Loucy (cell line): Measurements from ENCODE around the gene STN1.
A peak's percentile ranks its signal among the peaks of the same experiment; 100 is the strongest.

Source experiments
- H2AFZ ChIP-seq: fragments of 200-600 bp; sonication (generic); 2 replicates; pipeline ENCODE4 v1.6.0; 2016; ENCODE audit warnings: antibody characterized with exemption, mild to moderate bottlenecking, low read length, moderate library complexity
- H3F3A ChIP-seq: fragments of 200-600 bp; 2 replicates; pipeline ENCODE4 v1.6.0; 2016; ENCODE audit warnings: antibody characterized with exemption, low read depth, mild to moderate bottlenecking
- H3K27me3 ChIP-seq: fragments of 200-600 bp; sonication (generic); 2 replicates; pipeline ENCODE4 v1.6.1; 2014; ENCODE audit warnings: low read length, mild to moderate bottlenecking; ENCODE audit not compliant: insufficient read depth, poor library complexity, severe bottlenecking
- H3K36me3 ChIP-seq: fragments of 200-600 bp; sonication (generic); 2 replicates; pipeline ENCODE4 v1.6.1; 2016; ENCODE audit warnings: low read length; ENCODE audit not compliant: insufficient read depth
- H3K4me1 ChIP-seq: fragments of 200-600 bp; sonication (generic); 2 replicates; pipeline ENCODE4 v1.5.1; 2014; ENCODE audit warnings: low read length, mild to moderate bottlenecking; ENCODE audit not compliant: insufficient read depth, poor library complexity, severe bottlenecking
- H3K4me2 ChIP-seq: fragments of 200-600 bp; sonication (generic); 2 replicates; pipeline ENCODE4 v1.6.0; 2014; ENCODE audit warnings: antibody characterized with exemption, low read length, low read depth, mild to moderate bottlenecking; ENCODE audit not compliant: poor library complexity, severe bottlenecking
- H3K4me3 ChIP-seq: fragments of 200-600 bp; sonication (generic); 2 replicates; pipeline ENCODE4 v1.5.1; 2014; ENCODE audit warnings: low read length, mild to moderate bottlenecking, mixed read lengths; ENCODE audit not compliant: poor library complexity, severe bottlenecking
- H3K79me2 ChIP-seq: fragments of 200-600 bp; sonication (generic); 2 replicates; pipeline ENCODE4 v1.6.1; 2014; ENCODE audit warnings: low read length; ENCODE audit not compliant: insufficient read depth
- H3K9ac ChIP-seq: fragments of 200-600 bp; sonication (generic); 2 replicates; pipeline ENCODE4 v1.6.0; 2014; ENCODE audit warnings: mild to moderate bottlenecking, low read depth, low read length, moderate library complexity; ENCODE audit not compliant: poor library complexity, severe bottlenecking
- H3K9me2 ChIP-seq: fragments of 200-600 bp; sonication (generic); replicated peaks from 2 replicates; pipeline ENCODE4 v1.6.1; 2016; ENCODE audit warnings: low read depth, low read length, mixed read lengths
- H3K9me3 ChIP-seq: fragments of 200-600 bp; sonication (generic); 2 replicates; pipeline ENCODE4 v1.6.1; 2014; ENCODE audit warnings: mild to moderate bottlenecking, antibody characterized with exemption, low read length, low read depth; ENCODE audit not compliant: insufficient read depth
- H4K20me1 ChIP-seq: fragments of 200-600 bp; sonication (generic); 2 replicates; pipeline ENCODE4 v1.6.0; 2014; ENCODE audit warnings: antibody characterized with exemption, low read length, mild to moderate bottlenecking; ENCODE audit not compliant: insufficient read depth, poor library complexity, severe bottlenecking
- CTCF ChIP-seq: fragments of 200-600 bp; sonication (generic); conservative IDR thresholded peaks from 2 replicates; pipeline ENCODE4 v1.5.1; 2014; ENCODE audit warnings: mild to moderate bottlenecking, antibody characterized with exemption, low read length
- EZH2phosphoT487 ChIP-seq: fragments of 200-600 bp; IDR thresholded peaks from 2 replicates; pipeline ENCODE4 v1.6.1; 2018; ENCODE audit warnings: antibody characterized with exemption, mild to moderate bottlenecking, moderate library complexity, borderline replicate concordance

Gene STN1

GRCh38 chr10:103884681-103885139 lies 33.3 kb downstream of the STN1 start:
- Histone ChIP-seq H3K4me1 (no peaks in the 10 kb centered on the region), H2AFZ (no peak overlapping the region), H4K20me1 (no peaks in the 10 kb centered on the region), H3K9ac (no peak overlapping the region), H3K4me3 (no peak overlapping the region), H3K79me2 (no peaks in the 10 kb centered on the region), H3F3A (no peaks in the 10 kb centered on the region), H3K9me2 (no peaks in the 10 kb centered on the region), H3K4me2 (no peak overlapping the region), H3K9me3 (no peaks in the 10 kb centered on the region), H3K36me3 (peaks cover 55% of the 10 kb centered on the region; the same call in 1 of the 2 replicates), H3K27me3 (no peaks in the 10 kb centered on the region)
- TF ChIP-seq CTCF (peak; percentile 94), EZH2phosphoT487 (no peak)

- Histone ChIP-seq H3K36me3 (peaks cover 51% of the 10 kb centered on the region; the same call in 1 of the 2 replicates), H3K9me3 (no peaks in the 10 kb centered on the region), H3K4me1 (no peaks in the 10 kb centered on the region), H3K4me3 (no peak overlapping the region), H3F3A (no peaks in the 10 kb centered on the region), H3K9ac (no peak overlapping the region), H4K20me1 (no peaks in the 10 kb centered on the region), H3K27me3 (no peaks in the 10 kb centered on the region), H3K9me2 (no peaks in the 10 kb centered on the region), H2AFZ (no peak overlapping the region), H3K79me2 (no peaks in the 10 kb centered on the region), H3K4me2 (no peak overlapping the region)
- TF ChIP-seq EZH2phosphoT487, result no peak
- no peak for TF ChIP-seq CTCF
Observed at GRCh38 chr10:103882285-103883007, 35.5 kb downstream of the STN1 start.

- H3K27me3 ChIP-seq, result no peaks in the 10 kb centered on the region
- H3K4me3 ChIP-seq, result no peak overlapping the region
- H3K4me1 ChIP-seq, result no peaks in the 10 kb centered on the region
- H3K79me2 ChIP-seq, result no peaks in the 10 kb centered on the region
- no peaks in the 10 kb centered on the region for H3K9me3 ChIP-seq
- H4K20me1 ChIP-seq, result no peaks in the 10 kb centered on the region
- H3F3A ChIP-seq, result no peaks in the 10 kb centered on the region
- no peak for TF ChIP-seq EZH2phosphoT487
- TF ChIP-seq CTCF, result no peak
- H3K4me2 ChIP-seq, result no peak overlapping the region
- H2AFZ ChIP-seq, result no peak overlapping the region
- H3K9ac ChIP-seq, result no peak overlapping the region
- no peaks in the 10 kb centered on the region for H3K9me2 ChIP-seq
- peaks cover 43% of the 10 kb centered on the region; the same call in 1 of the 2 replicates for H3K36me3 ChIP-seq
Observed at GRCh38 chr10:103881416-103882284, 36.3 kb downstream of the STN1 start.
